Keratinocyte (primary cell): ENCODE data around the gene ACSS1. TPM values are rescaled to one million over a fixed set of nuclear protein-coding genes. Genes with fewer than 3 reads are reported as not detected.

Experiments used
- DNase-seq: peaks from one replicate; pipeline ENCODE4 v3.0.0-alpha.2; 2011; ENCODE audit warnings: low read depth, missing footprints, low spot score
- FAIRE-seq: peaks from 2 replicates; lab custom pipeline; 2011; peaks lifted over from hg19 to GRCh38; lab: Jason Lieb, UNC
- H2AFZ ChIP-seq: 2 replicates; pipeline ENCODE4 v1.6.0; 2012; ENCODE audit warnings: low read length, control low read depth, inconsistent platforms; ENCODE audit not compliant: control insufficient read depth
- H3K27ac ChIP-seq: 2 replicates; pipeline ENCODE4 v1.5.1; 2011; ENCODE audit warnings: low read length; ENCODE audit not compliant: control insufficient read depth, insufficient read depth
- H3K27me3 ChIP-seq: 3 replicates; pipeline ENCODE4 v1.6.0; 2011; ENCODE audit warnings: low read length; ENCODE audit not compliant: control insufficient read depth, insufficient read depth; ENCODE audit errors: extremely low read depth
- H3K36me3 ChIP-seq, 2 experiments: 2 replicates in 1 of 2; 3 replicates in 1 of 2; pipeline ENCODE4 v1.5.1; 2011; ENCODE audit warnings: low read length in 2 of 2, mild to moderate bottlenecking in 1 of 2; ENCODE audit not compliant: control insufficient read depth in 2 of 2, insufficient read depth in 2 of 2; ENCODE audit errors: extremely low read depth in 1 of 2
- H3K4me1 ChIP-seq: 3 replicates; pipeline ENCODE4 v1.5.1; 2011; ENCODE audit warnings: low read length; ENCODE audit not compliant: control insufficient read depth, insufficient read depth; ENCODE audit errors: extremely low read depth
- H3K4me2 ChIP-seq: 3 replicates; pipeline ENCODE4 v1.6.0; 2011; ENCODE audit warnings: low read depth, low read length; ENCODE audit not compliant: control insufficient read depth, insufficient read depth; ENCODE audit errors: extremely low read depth
- H3K4me3 ChIP-seq, 3 experiments: fragments of 200-600 bp in 1 of 3; sonication (generic) in 1 of 3; 2 replicates in 2 of 3; 3 replicates in 1 of 3; pipeline ENCODE4 v1.5.1; 2011 to 2016; ENCODE audit warnings: low read length in 3 of 3, mild to moderate bottlenecking in 3 of 3, control low read depth in 2 of 3, inconsistent platforms in 1 of 3, low read depth in 1 of 3, mixed read lengths in 1 of 3, mixed run types in 1 of 3, moderate library complexity in 1 of 3; ENCODE audit not compliant: control insufficient read depth in 2 of 3, insufficient read depth in 2 of 3; ENCODE audit errors: extremely low read depth in 1 of 3
- H3K79me2 ChIP-seq: 2 replicates; pipeline ENCODE4 v1.6.0; 2012; ENCODE audit warnings: low read length; ENCODE audit not compliant: control insufficient read depth, insufficient read depth
- H3K9ac ChIP-seq: 3 replicates; pipeline ENCODE4 v1.6.0; 2011; ENCODE audit warnings: low read length; ENCODE audit not compliant: control insufficient read depth, insufficient read depth; ENCODE audit errors: extremely low read depth
- H3K9me1 ChIP-seq: 3 replicates; pipeline ENCODE4 v1.6.0; 2011; ENCODE audit warnings: low read length; ENCODE audit not compliant: control insufficient read depth, insufficient read depth; ENCODE audit errors: extremely low read depth
- H3K9me3 ChIP-seq: 2 replicates; pipeline ENCODE4 v1.5.1; 2012; ENCODE audit warnings: low read depth, low read length; ENCODE audit not compliant: control insufficient read depth
- H4K20me1 ChIP-seq: 3 replicates; pipeline ENCODE4 v1.6.0; 2011; ENCODE audit warnings: low read length; ENCODE audit not compliant: control insufficient read depth, insufficient read depth; ENCODE audit errors: extremely low read depth
- CTCF ChIP-seq, 3 experiments: IDR thresholded peaks in 1 of 3; conservative IDR thresholded peaks in 1 of 3; optimal IDR thresholded peaks in 1 of 3; 2 replicates in 2 of 3; 3 replicates in 1 of 3; pipeline versions ENCODE3 to v1.5.1; 2011; ENCODE audit warnings: low read length in 3 of 3, mild to moderate bottlenecking in 3 of 3, moderate library complexity in 2 of 3, control low read depth in 1 of 3, inconsistent platforms in 1 of 3; ENCODE audit not compliant: insufficient read depth in 2 of 3; ENCODE audit errors: extremely low read depth in 1 of 3
- EZH2 ChIP-seq: IDR thresholded peaks from one replicate; pipeline ENCODE4 v1.6.1; 2012; ENCODE audit warnings: inconsistent platforms, mild to moderate bottlenecking, low read length, moderate library complexity
- dilution Hi-C: fragments of 300-500 bp; cut with MboI; formaldehyde crosslinking; loops from one replicate; pipeline ENCODE4 v1.7.0; 2020; ENCODE audit warnings: low sequenced_read_pairs; ENCODE audit not compliant: extremely low pct_ligation_motif_present
- polyA plus RNA-seq, 5 experiments: library from polyadenylated mRNA; depleted of rRNA in 3 of 5; stranded (reverse) in 3 of 5; stranded (forward) in 1 of 5; unstranded in 1 of 5; fragments of >200 nt; gene quantifications; 1 replicate in 1 of 5; 2 replicates in 3 of 5; 3 replicates in 1 of 5; pipeline versions ENCODE4 v1.2.1 to v1.2.3, GENCODE V29; 2011 to 2012; ENCODE audit warnings: missing spikeins in 2 of 5, low read depth in 1 of 5, low replicate concordance in 1 of 5

The ACSS1 gene
- polyA plus RNA-seq, 1 donor (not counting 4 experiments of a cell fraction or from before 2014, with no cell fraction given) = 1.5 TPM

- Histone ChIP-seq H3K4me2 (no peak overlapping the region), H3K4me1 (no peaks in the 10 kb centered on the region), H3K79me2 (no peaks in the 10 kb centered on the region), H3K27me3 (peaks cover 65% of the 10 kb centered on the region), H3K9me1 (no peaks in the 10 kb centered on the region), H3K36me3 (no peaks in the 10 kb centered on the region), H3K9ac (no peak overlapping the region), H3K9me3 (no peaks in the 10 kb centered on the region), H2AFZ (no peak overlapping the region), H3K27ac (no peak overlapping the region), H3K4me3 (no peak overlapping the region), H4K20me1 (no peaks in the 10 kb centered on the region)
- FAIRE-seq (no peak), DNase-seq (no peak)
- dilution Hi-C loops = no loop called here
- TF ChIP-seq CTCF (optimal IDR thresholded peaks at IDR 0.05 in 1 of 3, IDR thresholded peaks at IDR 0.05 in 1 of 3, conservative IDR thresholded peaks at IDR 0.05 in 1 of 3; ENCODE audit: extremely low read depth in 1 of 3, insufficient read depth in 2 of 3, low read length in 3 of 3) = no peak
- no peak for TF ChIP-seq EZH2
These were observed 28.0 kb upstream of the ACSS1 start for GRCh38 chr20:25085756-25086495.

GRCh38 chr20:25084626-25085187 lies 26.8 kb upstream of the ACSS1 start:
- Histone ChIP-seq H3K4me3 (no peak overlapping the region), H3K9ac (no peak overlapping the region), H3K27ac (no peak overlapping the region), H3K36me3 (no peaks in the 10 kb centered on the region), H4K20me1 (no peaks in the 10 kb centered on the region), H3K4me2 (no peak overlapping the region), H3K9me3 (no peaks in the 10 kb centered on the region), H3K27me3 (peaks cover 70% of the 10 kb centered on the region), H3K4me1 (no peaks in the 10 kb centered on the region), H3K9me1 (no peaks in the 10 kb centered on the region), H3K79me2 (no peaks in the 10 kb centered on the region), H2AFZ (no peak overlapping the region)
- DNase-seq = no peak
- FAIRE-seq = no peak
- TF ChIP-seq EZH2 (peak; percentile 51), CTCF (optimal IDR thresholded peaks at IDR 0.05 in 1 of 3, IDR thresholded peaks at IDR 0.05 in 1 of 3, conservative IDR thresholded peaks at IDR 0.05 in 1 of 3; ENCODE audit: extremely low read depth in 1 of 3, insufficient read depth in 2 of 3, low read length in 3 of 3) (no peak)
- dilution Hi-C loops = no loop called here
